IMR-90 (cell line): ENCODE measurements around the gene GJA4. TPM values are rescaled to one million over a fixed set of nuclear protein-coding genes. Genes with fewer than 3 reads are reported as not detected.

ENCODE experiments used
- ATAC-seq: fragments of 200-7000 bp; cut with Tn5 transposase; 2 replicates; pipeline ENCODE4 v1.9.1; 2020; ENCODE audit warnings: low read depth, mild to moderate bottlenecking, moderate library complexity
- BruUV-seq: library from RNA; stranded (reverse); fragments of 400-500 nt; replicated peaks from 2 replicates; lab custom pipeline; 2021; lab: Mats Ljungman, UMichigan
- CTCF ChIA-PET: fragments of 300-600 bp; formaldehyde crosslinking; extraction: SDS; loops from one replicate; lab custom pipeline; 2021; ENCODE audit warnings: antibody characterized with exemption; lab: Yijun Ruan, JAX
- POLR2A ChIA-PET: fragments of 300-600 bp; sonication (Branson Sonifier 250); formaldehyde crosslinking; loops from one replicate; lab custom pipeline; 2022; ENCODE audit warnings: antibody characterized with exemption; ENCODE audit not compliant: unreplicated experiment; lab: Charles Lee
- DNase-seq: peaks from one replicate; pipeline ENCODE4 v3.0.0; 2013
- H2AFZ ChIP-seq: replicated peaks from 2 replicates; pipeline ENCODE3; 2013; ENCODE audit warnings: low read length, mild to moderate bottlenecking; ENCODE audit not compliant: poor library complexity
- H2AK5ac ChIP-seq: 2 replicates; pipeline ENCODE4 v1.6.1; 2013; ENCODE audit warnings: low read depth, low read length, inconsistent platforms
- H2AK9ac ChIP-seq: replicated peaks from 2 replicates; pipeline ENCODE3; 2013; ENCODE audit warnings: mild to moderate bottlenecking, low read depth, low read length, moderate library complexity; ENCODE audit not compliant: poor library complexity
- H2BK120ac ChIP-seq: 2 replicates; pipeline ENCODE4 v1.6.1; 2013; ENCODE audit warnings: low read depth, low read length, inconsistent platforms
- H2BK15ac ChIP-seq: 3 replicates; pipeline ENCODE4 v1.6.1; 2013; ENCODE audit warnings: low read depth, low read length, inconsistent platforms
- H2BK20ac ChIP-seq: 2 replicates; pipeline ENCODE4 v1.6.1; 2013; ENCODE audit warnings: low read depth, mild to moderate bottlenecking, inconsistent platforms, low read length, moderate library complexity
- H2BK5ac ChIP-seq: 2 replicates; pipeline ENCODE4 v1.6.1; 2013; ENCODE audit warnings: mild to moderate bottlenecking, low read depth, low read length, inconsistent platforms; ENCODE audit not compliant: poor library complexity, severe bottlenecking
- H3K14ac ChIP-seq: replicated peaks from 2 replicates; pipeline ENCODE4 v1.6.1; 2013; ENCODE audit warnings: low read depth, low read length, inconsistent platforms
- H3K18ac ChIP-seq: 2 replicates; pipeline ENCODE4 v1.6.1; 2013; ENCODE audit warnings: low read depth, low read length, control low read depth
- H3K23ac ChIP-seq: 2 replicates; pipeline ENCODE4 v1.6.1; 2013; ENCODE audit warnings: low read depth, low read length, inconsistent platforms
- H3K27ac ChIP-seq: 2 replicates; pipeline ENCODE4 v1.5.1; 2013; ENCODE audit warnings: mild to moderate bottlenecking, control low read depth, low read length; ENCODE audit not compliant: insufficient read depth
- H3K27me3 ChIP-seq: 2 replicates; pipeline ENCODE4 v1.6.1; 2013; ENCODE audit warnings: low read length; ENCODE audit not compliant: control insufficient read depth, insufficient read depth
- H3K36me3 ChIP-seq: 2 replicates; pipeline ENCODE4 v1.6.1; 2013; ENCODE audit warnings: low read length, mixed read lengths; ENCODE audit not compliant: control insufficient read depth, insufficient read depth
- H3K4ac ChIP-seq: 2 replicates; pipeline ENCODE4 v1.6.1; 2013; ENCODE audit warnings: low read depth, low read length, inconsistent platforms
- H3K4me1 ChIP-seq: 2 replicates; pipeline ENCODE4 v1.6.1; 2013; ENCODE audit warnings: low read length, mixed read lengths; ENCODE audit not compliant: control insufficient read depth, insufficient read depth
- H3K4me2 ChIP-seq: 2 replicates; pipeline ENCODE4 v1.6.1; 2013; ENCODE audit warnings: low read depth, mild to moderate bottlenecking, control low read depth, low read length, moderate library complexity
- H3K4me3 ChIP-seq: 2 replicates; pipeline ENCODE4 v1.5.1; 2013; ENCODE audit warnings: low read depth, mild to moderate bottlenecking, control low read depth, low read length, moderate library complexity; ENCODE audit not compliant: insufficient read depth
- H3K56ac ChIP-seq: 2 replicates; pipeline ENCODE4 v1.6.1; 2013; ENCODE audit warnings: low read length, inconsistent platforms; ENCODE audit not compliant: insufficient read depth; ENCODE audit errors: extremely low read depth
- H3K79me1 ChIP-seq, 2 experiments: 2 replicates each; pipeline ENCODE4 v1.6.1; 2013; ENCODE audit warnings: low read length in 2 of 2, inconsistent platforms in 1 of 2, low read depth in 1 of 2
- H3K9ac ChIP-seq: 2 replicates; pipeline ENCODE4 v1.6.1; 2013; ENCODE audit warnings: low read depth, low read length, control low read depth
- H3K9me1 ChIP-seq: 2 replicates; pipeline ENCODE4 v1.6.1; 2013; ENCODE audit warnings: low read length, inconsistent platforms; ENCODE audit not compliant: insufficient read depth
- H3K9me3 ChIP-seq: 2 replicates; pipeline ENCODE4 v1.6.1; 2013; ENCODE audit warnings: low read length; ENCODE audit not compliant: control insufficient read depth, insufficient read depth
- H4K20me1 ChIP-seq: 2 replicates; pipeline ENCODE4 v1.6.1; 2013; ENCODE audit warnings: low read length, inconsistent platforms; ENCODE audit not compliant: insufficient read depth
- H4K5ac ChIP-seq: 2 replicates; pipeline ENCODE4 v1.6.1; 2013; ENCODE audit warnings: mild to moderate bottlenecking, low read depth, low read length, control low read depth
- H4K8ac ChIP-seq, 2 experiments: 2 replicates each; pipeline ENCODE4 v1.6.1; 2013; ENCODE audit warnings: low read depth in 2 of 2, low read length in 2 of 2, control low read depth in 1 of 2, inconsistent platforms in 1 of 2
- H4K91ac ChIP-seq: 2 replicates; pipeline ENCODE4 v1.6.1; 2013; ENCODE audit warnings: low read depth, low read length, inconsistent platforms; ENCODE audit not compliant: insufficient read depth
- BHLHE40 ChIP-seq: fragments of 150-350 bp; IDR thresholded peaks from 2 replicates; pipeline ENCODE4 v1.6.1; 2016; ENCODE audit warnings: mild to moderate bottlenecking, low read depth, low read length
- CHD1 ChIP-seq: IDR thresholded peaks from 2 replicates; pipeline ENCODE4 v1.6.1; 2012; ENCODE audit warnings: low read depth, low read length, improper control_type of control experiment
- whole genome bisulfite sequencing, 2 experiments: methylation state at CpG; one replicate each; pipeline versions ENCODE4 v1.1.5 to v1.1.7; 2013; ENCODE audit warnings: missing lambda C conversion rate in 2 of 2; ENCODE audit not compliant: insufficient read length in 1 of 2; ENCODE audit errors: extremely low coverage in 2 of 2; 5-methylcytosine and 5-hydroxymethylcytosine counted together
- dilution Hi-C: fragments of 300-500 bp; cut with HindIII; formaldehyde crosslinking; loops from one replicate; pipeline ENCODE4 v1.14.3; 2018; ENCODE audit warnings: low sequenced_read_pairs; ENCODE audit not compliant: unreplicated experiment
- in situ Hi-C: fragments of 300-500 bp; cut with MboI; formaldehyde crosslinking; loops from 3 replicates; pipeline ENCODE4 v1.14.3; 2019; ENCODE audit warnings: low sequenced_read_pairs, inconsistent platforms, mixed read lengths
- intact Hi-C: fragments of 100-400 bp; cut with micrococcal nuclease; formaldehyde crosslinking; loops from 2 replicates; pipeline ENCODE4 v1.10.0; 2022
- polyA plus RNA-seq, 3 experiments: library from polyadenylated mRNA; depleted of rRNA; stranded (reverse); fragments of >200 nt; gene quantifications; 2 replicates each; pipeline ENCODE4 v1.2.3, GENCODE V29; 2012; ENCODE audit warnings: low replicate concordance in 1 of 3
- total RNA-seq: library from RNA; depleted of rRNA; stranded (reverse); fragments of >200 nt; gene quantifications from 2 replicates; pipeline ENCODE4 v1.2.3, GENCODE V29; 2012

Gene GJA4
- total and polyA plus RNA-seq, 2 of the 4 experiments (the other 2 are of a cell fraction), result not detected

DNA sequence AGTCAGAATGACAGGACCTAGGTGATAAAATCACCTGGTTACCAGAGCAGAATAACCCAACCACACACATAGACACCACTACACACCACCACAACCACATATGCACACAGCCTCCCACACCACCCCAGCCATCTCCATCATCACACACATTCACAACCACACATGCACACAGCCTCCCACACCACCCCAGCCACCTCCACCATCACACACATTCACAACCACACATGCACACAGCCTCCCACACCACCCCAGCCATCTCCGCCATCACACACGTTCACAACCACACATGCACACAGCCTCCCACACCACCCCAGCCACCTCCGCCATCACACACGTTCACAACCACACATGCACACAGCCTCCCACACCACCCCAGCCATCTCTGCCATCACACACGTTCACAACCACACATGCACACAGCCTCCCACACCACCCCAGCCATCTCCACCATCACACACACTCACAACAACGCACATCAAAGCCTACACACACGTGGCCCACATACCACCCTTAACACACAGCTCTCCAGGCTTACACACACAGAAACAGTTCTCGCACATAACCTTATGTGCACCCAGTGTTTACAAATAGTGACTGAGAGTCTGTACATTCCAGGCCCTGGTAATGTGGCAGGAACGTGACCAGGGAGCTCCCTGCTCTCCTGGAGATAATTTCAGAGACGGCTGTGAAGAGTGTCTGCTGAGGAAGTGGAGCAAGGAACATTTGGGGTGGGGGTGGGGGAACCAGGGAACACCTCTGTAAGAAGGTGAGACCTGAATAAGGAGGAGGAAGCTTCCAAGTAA, 15.1 kb upstream of the GJA4 start:
- in situ Hi-C loops, result no loop called here

More for the DNA sequence above, 15.1 kb upstream of the GJA4 start:
- no peaks in the 10 kb centered on the region for H3K36me3 ChIP-seq
- H2BK120ac ChIP-seq, result no peak overlapping the region
- H4K20me1 ChIP-seq, result no peaks in the 10 kb centered on the region; the same call in 1 of the 2 replicates
- no peak overlapping the region for H2BK5ac ChIP-seq
- H3K27ac ChIP-seq, result no peak overlapping the region
- H3K4me2 ChIP-seq, result no peak overlapping the region
- no peak overlapping the region for H2BK15ac ChIP-seq
- peak; percentile 68; the same call in 1 of the 2 replicates for TF ChIP-seq BHLHE40
- TF ChIP-seq CHD1, result no peak
- no peaks in the 10 kb centered on the region for H3K9me3 ChIP-seq
- H3K4me1 ChIP-seq, result peaks cover 5% of the 10 kb centered on the region; the same call in 1 of the 2 replicates
- H3K4ac ChIP-seq, result no peak overlapping the region
- H3K9me1 ChIP-seq, result no peaks in the 10 kb centered on the region
- ATAC-seq (no peak), DNase-seq (no peak)
- no peak overlapping the region for H4K91ac ChIP-seq
- H3K14ac ChIP-seq, result no peak overlapping the region
- BruUV-seq, result no TSS peak
- dilution Hi-C loops, result no loop called here
- H2AFZ ChIP-seq, result no peak overlapping the region
- H2AK5ac ChIP-seq, result no peak overlapping the region
- ChIA-PET CTCF (no interaction called here), POLR2A (no interaction called here)
- no peak overlapping the region for H3K23ac ChIP-seq
- H4K5ac ChIP-seq, result no peak overlapping the region
- H2BK20ac ChIP-seq, result no peak overlapping the region
- H3K18ac ChIP-seq, result no peak overlapping the region
- no peaks in the 10 kb centered on the region for H3K79me1 ChIP-seq
- 22% methylated on average over 5 of the region's 10 CpGs; no CpG with 5 or more reads in 1 of the 2 experiments for WGBS, 2 experiments
- H3K27me3 ChIP-seq, result peaks cover 41% of the 10 kb centered on the region
- intact Hi-C loops, result no loop called here
- no peak overlapping the region for H4K8ac ChIP-seq
- no peak overlapping the region for H3K56ac ChIP-seq
- H2AK9ac ChIP-seq, result no peak overlapping the region
- no peak overlapping the region for H3K4me3 ChIP-seq
- H3K9ac ChIP-seq, result no peak overlapping the region
